MCF 10A (cell line): ENCODE measurements around the gene MMP14. TPM values are rescaled to one million over a fixed set of nuclear protein-coding genes. Genes with fewer than 3 reads are reported as not detected.

Source experiments
- BruUV-seq: library from RNA; stranded (reverse); fragments of 400-500 nt; replicated peaks from 2 replicates; lab custom pipeline; 2021; lab: Mats Ljungman, UMichigan
- CTCF ChIA-PET: fragments of 300-600 bp; sonication (Branson Sonifier 250); formaldehyde crosslinking; extraction: SDS; loops from one replicate; lab custom pipeline; 2021; ENCODE audit warnings: antibody characterized with exemption, inconsistent platforms; lab: Yijun Ruan, JAX
- POLR2A ChIA-PET: fragments of 300-600, 350-650 bp; sonication (Branson Sonifier 250); formaldehyde crosslinking; extraction: SDS; loops from one replicate; lab custom pipeline; 2020; ENCODE audit warnings: antibody characterized with exemption, inconsistent platforms; lab: Yijun Ruan, JAX
- DNase-seq: peaks from one replicate; pipeline ENCODE4 v3.0.0-alpha.2; 2018; ENCODE audit not compliant: unreplicated experiment
- H3K27ac Mint-ChIP-seq: one replicate; pipeline ENCODE4 v1.8.0; 2022; ENCODE audit warnings: mild to moderate bottlenecking, low read depth, mixed read lengths; ENCODE audit not compliant: unreplicated experiment
- H3K27me3 Mint-ChIP-seq: one replicate; pipeline ENCODE4 v1.8.0; 2022; ENCODE audit warnings: mixed read lengths; ENCODE audit not compliant: insufficient read depth, unreplicated experiment
- H3K36me3 Mint-ChIP-seq: one replicate; pipeline ENCODE4 v1.8.0; 2022; ENCODE audit warnings: mild to moderate bottlenecking, moderate library complexity, mixed read lengths; ENCODE audit not compliant: insufficient read depth, unreplicated experiment
- H3K4me1 Mint-ChIP-seq: one replicate; pipeline ENCODE4 v1.8.0; 2022; ENCODE audit warnings: mixed read lengths; ENCODE audit not compliant: insufficient read depth, unreplicated experiment
- H3K4me3 Mint-ChIP-seq: one replicate; pipeline ENCODE4 v1.8.0; 2022; ENCODE audit warnings: mild to moderate bottlenecking, moderate library complexity, mixed read lengths; ENCODE audit not compliant: unreplicated experiment
- H3K9me3 Mint-ChIP-seq: one replicate; pipeline ENCODE4 v1.8.0; 2022; ENCODE audit warnings: mixed read lengths; ENCODE audit not compliant: unreplicated experiment
- CTCF ChIP-seq: fragments of 200-600 bp; IDR thresholded peaks from one replicate; pipeline ENCODE4 v1.8.0; 2022; ENCODE audit warnings: antibody characterized with exemption, mild to moderate bottlenecking; ENCODE audit not compliant: unreplicated experiment
- intact Hi-C: fragments of 100-400 bp; cut with micrococcal nuclease; formaldehyde crosslinking; loops from 2 replicates; pipeline ENCODE4 v1.14.1; 2022
- total RNA-seq: library from RNA; stranded (reverse); gene quantifications from 2 replicates; pipeline ENCODE4 v1.2.3, GENCODE V29; 2022

The MMP14 gene
- total RNA-seq, 1 experiment from 2014 or later = 71.5 TPM

GRCh38 chr14:22807432-22808087 is 28.8 kb upstream of the MMP14 start:
- BruUV-seq = no TSS peak
- Mint-ChIP-seq H3K4me1 (peaks cover 10% of the 10 kb centered on the region), H3K9me3 (no peaks in the 10 kb centered on the region), H3K4me3 (no peak overlapping the region), H3K36me3 (no peaks in the 10 kb centered on the region), H3K27ac (no peak overlapping the region), H3K27me3 (no peaks in the 10 kb centered on the region)
- no peak for TF ChIP-seq CTCF
- POLR2A ChIA-PET = interaction anchor here (1.3 to 1.9 kb wide), 2 partner anchors 11 to 16 kb away, joined by 5 to 6 read pairs; no protein-coding TSS in a partner anchor
- DNase-seq = no peak
- CTCF ChIA-PET = interaction anchor here (0.6 to 2.1 kb wide), 14 partner anchors 10 to 530 kb away, joined by 3 to 9 read pairs (median 4); no protein-coding TSS in a partner anchor
- intact Hi-C loops = no loop called here

- BruUV-seq = no TSS peak
- peaks cover 10% of the 10 kb centered on the region for H3K4me1 Mint-ChIP-seq
- intact Hi-C loops = no loop called here
- CTCF ChIA-PET = interaction anchor here (0.6 to 2.1 kb wide), 10 partner anchors 11 to 252 kb away, joined by 3 to 9 read pairs (median 3); partner anchors contain the start of gene MRPL52
- H3K36me3 Mint-ChIP-seq = no peaks in the 10 kb centered on the region
- no peak for TF ChIP-seq CTCF
- no peak for DNase-seq
- no peaks in the 10 kb centered on the region for H3K9me3 Mint-ChIP-seq
- no peaks in the 10 kb centered on the region for H3K27me3 Mint-ChIP-seq
- H3K4me3 Mint-ChIP-seq = no peak overlapping the region
- POLR2A ChIA-PET = interaction anchor here (0.6 to 1.9 kb wide), 5 partner anchors 12 to 336 kb away, joined by 3 to 7 read pairs (median 5); no protein-coding TSS in a partner anchor
- no peak overlapping the region for H3K27ac Mint-ChIP-seq
Observed at GRCh38 chr14:22808388-22809209, 27.8 kb upstream of the MMP14 start.

DNA sequence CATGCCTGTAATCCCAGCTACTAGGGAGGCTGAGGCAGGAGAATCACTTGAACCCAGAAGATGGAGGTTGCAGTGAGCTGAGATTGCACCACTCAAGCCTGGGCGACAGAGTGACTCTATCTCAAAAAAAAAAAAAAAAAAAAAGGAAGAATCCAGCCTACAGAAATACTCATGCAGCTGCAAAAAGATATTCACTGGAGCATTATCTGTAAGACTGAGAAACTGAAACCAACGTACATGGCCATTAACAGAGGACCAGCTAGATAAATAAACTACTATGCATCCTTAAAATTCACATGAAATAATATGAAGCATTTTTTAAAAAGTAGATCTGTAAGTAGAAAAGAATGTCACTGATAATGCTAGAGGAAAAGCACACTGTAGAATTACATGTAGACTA is 24.7 kb upstream of the MMP14 start:
- no peaks in the 10 kb centered on the region for H3K27me3 Mint-ChIP-seq
- H3K4me1 Mint-ChIP-seq = peaks cover 10% of the 10 kb centered on the region
- ChIA-PET CTCF (interaction anchor here (0.6 to 1.3 kb wide), 4 partner anchors 16 to 41 kb away, joined by 3 to 5 read pairs (median 3); no protein-coding TSS in a partner anchor), POLR2A (interaction anchor here (0.5 kb wide), 1 partner anchor 15 kb away, joined by 3 read pairs; no protein-coding TSS in a partner anchor)
- no TSS peak for BruUV-seq
- no peak for TF ChIP-seq CTCF
- no peaks in the 10 kb centered on the region for H3K9me3 Mint-ChIP-seq
- DNase-seq = no peak
- no peaks in the 10 kb centered on the region for H3K36me3 Mint-ChIP-seq
- no peak overlapping the region for H3K27ac Mint-ChIP-seq
- intact Hi-C loops = no loop called here
- H3K4me3 Mint-ChIP-seq = no peak overlapping the region

- DNase-seq = no peak
- Mint-ChIP-seq H3K27me3 (no peaks in the 10 kb centered on the region), H3K4me1 (peaks cover 3% of the 10 kb centered on the region), H3K36me3 (no peaks in the 10 kb centered on the region), H3K27ac (no peak overlapping the region), H3K4me3 (no peak overlapping the region), H3K9me3 (no peaks in the 10 kb centered on the region)
- BruUV-seq = no TSS peak
- TF ChIP-seq CTCF = no peak
- CTCF ChIA-PET = interaction anchor here (0.6 to 1.2 kb wide), 5 partner anchors 11 to 242 kb away, joined by 3 to 5 read pairs (median 4); no protein-coding TSS in a partner anchor
- POLR2A ChIA-PET = interaction anchor here (0.6 to 1.2 kb wide), 3 partner anchors 11 to 612 kb away, joined by 3 read pairs; no protein-coding TSS in a partner anchor
- intact Hi-C loops = no loop called here
Observed at GRCh38 chr14:22812744-22813143, 23.6 kb upstream of the MMP14 start.
